Cortex of kidney (tissue), 1 donor: ENCODE measurements around the gene DUSP28.

Source experiments
- DNase-seq: peaks from one replicate; lab custom pipeline; 2025; lab: John Stamatoyannopoulos, UW

The DUSP28 gene

DNA sequence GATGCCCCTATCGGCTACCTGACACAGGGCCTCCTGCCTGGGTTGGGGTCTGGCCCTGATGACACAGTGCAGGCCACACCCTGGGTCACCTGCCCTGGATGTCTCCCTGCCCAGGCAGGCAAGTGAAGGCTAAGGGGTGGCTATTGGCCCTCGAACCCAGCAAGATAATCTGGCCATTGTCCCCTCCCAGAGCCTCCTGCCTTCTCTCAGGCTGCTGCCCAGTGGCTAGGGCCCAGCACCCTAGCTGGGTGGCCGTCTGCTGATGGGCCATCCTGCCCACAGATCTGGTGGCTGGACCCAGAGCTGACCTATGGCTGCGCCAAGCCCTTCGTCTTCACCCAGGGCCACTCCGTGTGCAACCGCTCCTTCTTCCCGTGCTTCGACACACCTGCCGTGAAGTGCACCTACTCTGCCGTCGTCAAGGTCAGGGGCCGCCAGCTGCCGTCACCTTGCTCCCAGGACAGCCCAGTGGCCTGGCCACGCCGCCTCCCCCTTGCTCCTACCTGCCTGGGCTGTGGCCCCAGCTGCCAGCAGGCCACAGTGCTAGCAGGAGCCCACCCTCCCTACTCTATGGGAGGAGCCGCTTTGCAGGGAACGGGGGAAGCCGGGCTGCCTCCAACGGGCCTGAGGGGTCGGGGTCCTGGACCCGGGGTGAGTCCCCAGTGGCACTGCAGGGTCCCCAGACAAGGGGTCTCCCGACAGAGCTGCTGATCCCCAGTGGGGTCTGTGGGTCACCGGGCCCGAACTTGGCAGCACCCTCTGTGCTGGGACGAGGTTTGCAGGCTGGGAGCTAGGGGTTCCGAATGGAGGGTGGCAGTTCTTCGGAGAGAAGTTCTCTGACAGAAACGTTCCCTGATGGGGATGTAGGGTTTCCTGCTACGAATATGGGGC, 12.2 kb downstream of the DUSP28 start:
- DNase-seq, result no peak

DNA sequence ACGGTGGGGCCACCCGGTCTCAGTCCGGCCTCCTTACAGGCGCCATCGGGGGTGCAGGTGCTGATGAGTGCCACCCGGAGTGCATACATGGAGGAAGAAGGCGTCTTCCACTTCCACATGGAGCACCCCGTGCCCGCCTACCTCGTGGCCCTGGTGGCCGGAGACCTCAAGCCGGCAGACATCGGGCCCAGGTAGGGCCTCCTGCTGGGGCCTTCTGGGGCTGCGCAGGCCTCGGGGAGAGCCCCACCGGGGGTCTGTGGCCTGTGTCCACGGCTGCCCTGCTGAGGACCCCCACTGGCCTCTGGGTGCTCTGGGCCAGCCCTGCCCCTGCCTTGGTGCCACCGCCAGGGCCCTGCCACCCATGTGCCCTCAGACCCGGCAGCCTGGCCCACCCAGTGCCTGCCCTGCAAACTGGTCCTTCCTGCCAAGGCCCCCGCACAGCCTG, 12.9 kb downstream of the DUSP28 start:
- no peak for DNase-seq

DNA sequence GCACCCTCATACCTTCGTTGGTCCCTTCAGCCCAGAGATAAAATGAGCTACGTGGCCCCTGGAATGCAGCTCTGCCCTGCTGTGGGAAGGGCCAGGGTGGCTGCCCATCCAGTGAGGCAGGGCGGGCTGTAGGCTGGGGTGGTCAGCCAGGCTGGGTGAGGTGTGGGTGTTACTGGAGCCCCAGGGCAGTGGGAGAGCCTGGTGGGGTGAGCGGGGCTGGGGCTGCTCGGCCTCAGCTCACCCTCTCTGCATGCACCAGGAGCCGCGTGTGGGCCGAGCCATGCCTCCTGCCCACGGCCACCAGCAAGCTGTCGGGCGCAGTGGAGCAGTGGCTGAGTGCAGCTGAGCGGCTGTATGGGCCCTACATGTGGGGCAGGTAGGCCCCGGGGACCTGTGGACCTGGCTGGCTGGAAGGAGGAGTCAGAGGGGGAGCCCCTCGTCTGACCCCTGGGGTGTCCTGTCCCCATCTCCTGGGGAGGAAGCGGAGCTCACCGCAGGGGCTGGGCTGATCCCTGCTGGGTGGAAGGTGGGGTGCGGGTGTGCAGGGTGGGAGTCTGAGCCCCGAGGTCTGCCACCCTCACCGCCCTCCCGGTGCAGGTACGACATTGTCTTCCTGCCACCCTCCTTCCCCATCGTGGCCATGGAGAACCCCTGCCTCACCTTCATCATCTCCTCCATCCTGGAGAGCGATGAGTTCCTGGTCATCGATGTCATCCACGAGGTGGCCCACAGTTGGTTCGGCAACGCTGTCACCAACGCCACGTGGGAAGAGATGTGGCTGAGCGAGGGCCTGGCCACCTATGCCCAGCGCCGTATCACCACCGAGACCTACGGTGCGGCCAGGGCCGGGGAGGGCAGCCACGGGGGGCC, 13.6 kb downstream of the DUSP28 start:
- DNase-seq, result no peak

DNA sequence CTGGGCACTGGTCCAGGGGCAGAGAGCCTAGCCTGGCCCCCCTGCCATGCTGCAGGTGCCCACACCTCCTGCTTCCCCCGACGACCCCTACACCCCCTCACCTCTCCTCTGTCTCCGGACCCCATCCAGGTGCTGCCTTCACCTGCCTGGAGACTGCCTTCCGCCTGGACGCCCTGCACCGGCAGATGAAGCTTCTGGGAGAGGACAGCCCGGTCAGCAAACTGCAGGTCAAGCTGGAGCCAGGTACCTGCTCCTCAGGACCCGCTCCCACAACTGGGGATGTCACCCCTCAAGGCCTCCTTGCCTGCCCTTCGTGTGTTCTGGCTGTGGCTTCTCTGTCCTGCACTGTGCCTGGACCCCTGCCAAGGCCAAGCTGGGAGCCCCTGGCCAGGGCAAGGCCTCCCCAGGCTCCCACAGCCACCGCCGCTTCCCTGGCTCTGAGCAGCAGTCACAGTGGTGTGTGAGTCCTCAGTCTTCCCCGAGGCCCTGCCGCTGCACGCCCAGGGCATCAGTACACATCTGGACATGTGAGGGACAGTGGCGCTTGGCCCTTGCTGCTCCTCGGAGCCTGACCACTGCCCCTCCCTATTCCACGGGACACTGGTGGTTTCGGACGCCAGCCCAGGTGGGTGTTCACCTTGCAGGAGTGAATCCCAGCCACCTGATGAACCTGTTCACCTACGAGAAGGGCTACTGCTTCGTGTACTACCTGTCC, 14.4 kb downstream of the DUSP28 start:
- DNase-seq, result no peak

DNA sequence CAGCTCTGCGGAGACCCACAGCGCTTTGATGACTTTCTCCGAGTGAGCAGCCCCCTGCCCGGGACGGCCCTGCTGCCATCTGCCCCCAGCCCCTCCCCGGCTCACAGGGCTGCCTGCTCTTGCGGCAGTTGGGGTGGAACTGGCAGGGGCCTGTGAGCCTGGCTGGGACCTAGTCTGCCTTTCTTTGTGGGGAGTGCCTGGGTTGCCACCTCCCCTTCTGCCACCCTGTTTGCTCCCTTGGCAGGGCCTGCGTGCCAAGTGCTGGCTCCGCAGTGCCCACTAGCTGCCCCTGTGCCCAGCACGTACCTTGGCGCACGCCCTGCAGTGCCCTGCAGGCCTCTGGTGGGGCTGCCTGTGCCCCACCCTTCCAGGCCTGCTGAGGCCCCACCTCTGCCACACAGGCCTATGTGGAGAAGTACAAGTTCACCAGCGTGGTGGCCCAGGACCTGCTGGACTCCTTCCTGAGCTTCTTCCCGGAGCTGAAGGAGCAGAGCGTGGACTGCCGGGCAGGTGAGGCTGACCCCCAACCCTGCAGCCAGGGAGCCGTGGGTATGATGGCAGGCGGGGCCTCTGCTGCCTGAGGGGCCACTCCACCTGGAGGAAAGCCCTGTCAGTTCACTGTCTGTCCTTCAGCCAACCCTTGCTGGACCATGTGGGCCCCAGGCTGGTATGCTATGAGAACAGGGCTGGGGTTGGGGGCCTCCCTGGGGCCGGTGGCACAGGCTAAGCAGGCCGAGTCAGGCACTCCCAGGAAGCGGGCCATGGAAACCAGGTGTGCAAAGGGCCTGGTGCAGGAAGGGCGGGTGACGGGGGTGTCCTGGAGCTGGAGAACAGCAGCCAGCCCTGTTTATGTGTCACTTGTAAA, 15.2 kb downstream of the DUSP28 start:
- no peak for DNase-seq

DNA sequence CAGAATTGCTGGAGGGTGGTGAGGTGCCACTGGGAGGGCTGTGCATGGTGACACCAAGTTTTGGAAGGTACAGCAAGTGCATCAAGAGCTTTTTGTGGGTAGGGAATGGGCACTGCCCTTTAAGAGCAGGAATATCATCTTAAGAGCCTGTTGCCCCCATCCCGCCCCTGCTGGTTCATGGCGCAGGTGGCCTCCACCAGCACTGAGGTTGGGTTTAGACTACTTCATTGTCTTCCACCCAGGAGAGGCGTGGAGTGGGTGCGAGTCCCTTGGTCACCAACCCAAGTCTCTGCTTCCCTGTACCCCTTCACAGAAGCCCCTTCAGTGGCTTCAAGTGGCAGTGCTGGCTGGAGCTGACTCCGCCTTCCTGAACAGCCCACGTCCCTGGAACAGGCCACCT, 15.9 kb downstream of the DUSP28 start:
- DNase-seq, result no peak

DNA sequence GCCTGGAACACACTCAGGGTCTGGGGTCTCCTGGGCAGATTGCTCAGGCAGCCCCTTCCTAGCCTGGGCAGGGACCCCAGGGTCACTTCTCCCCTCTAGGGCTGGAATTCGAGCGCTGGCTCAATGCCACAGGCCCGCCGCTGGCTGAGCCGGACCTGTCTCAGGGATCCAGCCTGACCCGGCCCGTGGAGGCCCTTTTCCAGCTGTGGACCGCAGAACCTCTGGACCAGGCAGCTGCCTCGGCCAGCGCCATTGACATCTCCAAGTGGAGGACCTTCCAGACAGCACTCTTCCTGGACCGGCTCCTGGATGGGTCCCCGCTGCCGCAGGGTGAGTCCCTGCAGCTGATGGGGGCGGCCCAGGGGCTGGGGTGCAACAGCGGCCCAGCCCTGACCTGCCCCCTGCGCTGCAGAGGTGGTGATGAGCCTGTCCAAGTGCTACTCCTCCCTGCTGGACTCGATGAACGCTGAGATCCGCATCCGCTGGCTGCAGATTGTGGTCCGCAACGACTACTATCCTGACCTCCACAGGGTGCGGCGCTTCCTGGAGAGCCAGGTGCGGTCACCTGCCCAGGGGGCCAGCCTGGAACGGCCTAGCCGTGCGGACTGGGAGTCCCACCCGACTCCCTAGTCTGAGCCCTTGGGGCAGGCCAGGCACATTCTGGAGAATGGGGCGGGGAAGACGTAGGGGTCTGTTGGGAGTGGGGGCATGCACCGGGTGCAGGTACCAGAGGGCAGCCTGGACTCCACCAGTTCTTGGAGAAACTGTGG, 16.5 kb downstream of the DUSP28 start:
- no peak for DNase-seq

DNA sequence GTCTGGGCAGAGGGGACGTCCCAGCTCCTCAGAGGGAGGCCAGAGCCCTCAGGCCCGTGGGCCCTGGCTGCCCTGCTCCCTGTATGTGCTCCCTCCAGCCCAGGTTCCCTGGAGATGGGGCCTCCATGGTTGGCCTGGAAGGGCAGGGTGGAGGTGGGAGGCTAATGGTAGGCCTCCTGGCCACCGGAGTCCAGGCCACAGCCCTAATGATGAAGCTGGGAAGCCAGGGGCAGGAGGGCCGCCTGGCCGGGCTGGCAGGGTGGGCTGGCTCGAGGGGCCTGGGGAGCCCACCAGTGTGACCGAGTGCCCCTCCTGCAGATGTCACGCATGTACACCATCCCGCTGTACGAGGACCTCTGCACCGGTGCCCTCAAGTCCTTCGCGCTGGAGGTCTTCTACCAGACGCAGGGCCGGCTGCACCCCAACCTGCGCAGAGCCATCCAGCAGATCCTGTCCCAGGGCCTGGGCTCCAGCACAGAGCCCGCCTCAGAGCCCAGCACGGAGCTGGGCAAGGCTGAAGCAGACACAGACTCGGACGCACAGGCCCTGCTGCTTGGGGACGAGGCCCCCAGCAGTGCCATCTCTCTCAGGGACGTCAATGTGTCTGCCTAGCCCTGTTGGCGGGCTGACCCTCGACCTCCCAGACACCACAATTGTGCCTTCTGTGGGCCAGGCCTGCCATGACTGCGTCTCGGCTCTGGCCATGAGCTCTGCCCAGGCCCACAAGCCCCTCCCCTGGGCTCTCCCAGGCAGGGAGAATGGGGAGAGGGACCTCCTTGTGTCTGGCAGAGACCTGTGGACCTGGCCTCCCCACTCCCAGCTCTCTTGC, 17.3 kb downstream of the DUSP28 start:
- no peak for DNase-seq

DNA sequence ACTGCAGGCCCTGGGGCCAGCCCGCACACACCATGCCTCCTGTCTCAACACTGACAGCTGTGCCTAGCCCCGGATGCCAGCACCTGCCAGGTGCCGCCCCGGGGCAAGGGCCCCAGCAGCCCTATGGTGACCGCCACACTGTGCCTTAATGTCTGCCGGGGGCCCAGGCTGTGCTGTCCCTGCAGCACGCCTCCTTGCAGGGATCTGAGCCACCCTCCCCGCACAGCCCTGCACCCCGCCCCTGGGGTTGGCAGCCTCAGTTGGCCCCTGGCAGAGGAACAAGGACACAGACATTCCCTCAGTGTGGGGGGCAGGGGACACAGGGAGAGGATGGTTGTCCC, 17.9 kb downstream of the DUSP28 start:
- no peak for DNase-seq

DNA sequence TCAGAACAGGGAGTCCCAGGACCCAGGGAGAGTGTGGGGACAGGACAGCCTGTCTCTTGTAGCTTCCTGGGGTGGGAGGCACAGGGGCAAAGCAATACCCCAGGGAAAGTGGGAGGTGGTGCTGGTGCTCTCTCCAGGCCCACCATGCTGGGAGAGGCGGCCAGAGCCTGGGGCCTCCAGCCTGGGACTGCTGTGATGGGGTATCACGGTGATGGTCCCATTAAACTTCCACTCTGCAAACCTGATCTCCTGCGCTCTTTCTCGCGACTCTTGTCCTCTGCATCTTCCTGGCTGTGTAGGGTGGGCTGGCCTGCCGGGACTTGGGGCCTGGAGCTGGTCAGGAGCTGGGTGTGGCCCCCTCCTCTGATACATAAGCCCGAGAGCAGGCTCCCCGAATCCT, 18.3 kb downstream of the DUSP28 start:
- no peak for DNase-seq

DNA sequence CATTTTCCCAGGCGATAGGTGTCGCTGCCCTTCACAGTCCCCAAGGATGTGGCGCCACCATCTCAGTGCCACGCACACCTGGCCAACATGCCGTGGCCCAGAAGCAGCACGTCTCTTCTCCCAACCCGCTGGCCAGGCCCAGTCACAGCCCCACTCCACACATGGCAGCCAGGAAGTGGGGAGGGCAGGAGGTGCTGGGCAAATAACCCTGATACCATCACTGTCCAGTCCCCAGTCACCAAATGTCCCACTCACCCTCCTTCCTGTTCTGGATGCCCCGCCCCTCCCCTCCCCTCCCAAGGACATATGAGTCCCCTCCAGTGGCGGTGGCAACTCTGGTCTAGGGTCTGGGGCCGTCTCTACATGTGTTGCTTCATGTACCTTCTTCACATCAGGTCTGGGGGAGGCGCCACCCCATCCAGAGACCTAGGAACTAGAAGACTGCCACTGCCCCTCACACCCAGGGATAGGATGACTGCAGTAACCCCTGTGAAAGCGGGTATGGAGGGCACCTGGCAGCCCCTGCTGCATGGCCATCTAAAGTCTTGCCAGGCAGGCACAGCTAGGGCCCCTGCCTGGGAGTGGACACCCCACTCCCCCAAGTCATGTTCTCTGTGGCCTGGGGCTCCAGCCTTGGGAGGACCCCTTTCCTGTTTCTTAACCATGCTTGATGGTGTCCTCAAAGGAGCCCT, 19.1 kb downstream of the DUSP28 start:
- DNase-seq, result no peak

DNA sequence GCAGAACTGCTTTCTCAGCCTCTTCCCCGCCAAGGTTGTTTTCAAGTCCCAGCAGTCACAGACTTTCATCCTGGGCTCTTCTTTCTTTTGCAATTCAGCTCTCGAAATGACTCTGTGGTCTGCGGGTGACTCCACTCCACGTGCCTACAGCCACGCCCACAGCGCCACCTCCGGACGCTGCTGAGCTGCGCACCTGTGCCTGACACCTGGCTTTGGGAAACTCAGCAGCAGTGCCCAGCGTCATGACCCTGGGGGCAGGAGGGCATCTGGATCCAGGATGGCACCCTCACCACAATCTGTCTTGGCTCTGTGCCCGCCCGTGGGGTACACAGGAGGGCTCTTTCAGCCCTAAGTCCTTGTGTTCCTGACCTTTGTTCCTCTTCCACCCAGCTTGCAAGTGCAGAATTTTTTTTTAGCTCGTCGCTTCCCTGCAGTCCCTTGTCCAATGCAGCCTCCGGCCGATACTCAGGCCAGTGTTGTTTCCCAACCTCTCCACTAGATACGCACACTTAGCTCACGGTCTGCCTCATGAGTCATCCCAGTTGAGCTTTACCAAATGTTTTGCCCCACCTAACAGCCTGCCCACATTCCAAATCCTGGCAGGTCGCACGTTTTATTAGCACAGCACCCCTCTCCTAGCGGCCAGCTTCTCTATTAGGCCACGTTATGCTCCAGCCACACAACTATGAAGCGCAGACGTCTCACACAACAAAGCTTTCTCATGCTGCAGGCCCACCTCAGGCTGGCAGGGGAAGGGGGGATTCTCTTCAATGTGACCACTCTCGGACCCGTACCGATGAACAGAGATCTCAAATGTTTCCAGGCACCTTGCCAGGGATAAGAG, 19.8 kb downstream of the DUSP28 start:
- no peak for DNase-seq

DNA sequence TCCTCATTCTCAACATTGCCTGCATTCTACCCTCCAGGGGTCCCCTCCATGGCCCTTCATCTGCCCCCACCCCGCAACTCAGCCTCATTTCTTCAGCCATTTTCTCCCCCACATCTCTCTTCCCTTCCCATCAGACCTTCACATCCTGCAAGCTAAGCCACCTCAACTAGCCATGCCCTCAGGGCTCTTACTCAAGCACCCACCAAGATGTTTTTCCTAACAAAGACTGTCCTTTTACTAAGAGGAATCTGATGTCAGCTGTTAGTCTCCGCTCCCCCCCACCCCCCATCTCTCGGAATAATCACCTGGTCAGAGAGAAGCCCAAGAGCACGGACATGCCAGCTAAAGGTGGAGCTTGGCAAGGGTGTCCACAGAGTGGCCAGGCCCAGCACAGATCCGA, 21.7 kb downstream of the DUSP28 start:
- DNase-seq, result no peak

DNA sequence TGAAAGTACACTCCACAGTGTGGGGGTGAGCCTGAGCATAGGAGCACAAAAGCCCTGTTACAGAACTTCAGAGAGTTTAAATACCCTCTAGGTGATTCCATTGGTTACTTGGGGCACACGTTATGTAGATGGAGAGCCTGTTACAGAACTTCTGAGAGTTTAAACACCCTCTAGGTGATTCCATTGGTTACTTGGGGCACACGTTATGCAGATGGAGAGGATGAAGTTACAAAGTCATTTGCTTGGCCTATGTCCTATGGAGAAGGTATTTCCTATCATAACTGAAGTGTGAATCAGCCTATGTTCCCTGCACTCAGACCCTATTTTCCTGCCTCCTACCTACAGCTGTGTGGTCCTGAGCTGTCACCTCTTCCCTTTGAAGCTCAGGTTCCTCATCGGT, 22.6 kb downstream of the DUSP28 start:
- DNase-seq, result no peak

DNA sequence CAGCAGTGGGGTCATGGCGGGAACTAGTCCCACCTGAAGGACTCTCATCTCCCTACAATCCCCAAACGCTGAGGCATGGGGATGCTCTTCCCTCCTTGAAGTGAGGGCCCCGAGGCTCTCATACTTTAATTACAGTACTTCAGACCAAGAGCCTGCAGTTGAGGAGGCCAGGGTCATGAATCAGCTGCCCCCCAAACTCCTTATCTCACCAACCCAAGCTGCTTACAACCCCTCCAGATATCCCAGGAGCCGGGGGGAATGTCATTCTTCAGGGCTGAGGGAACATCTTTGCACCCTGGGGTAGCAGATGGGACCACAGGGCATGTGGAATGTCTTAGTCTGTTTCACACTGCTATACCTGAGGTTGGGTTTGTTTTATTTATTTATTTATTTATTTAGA, 23.6 kb downstream of the DUSP28 start:
- no peak for DNase-seq

DNA sequence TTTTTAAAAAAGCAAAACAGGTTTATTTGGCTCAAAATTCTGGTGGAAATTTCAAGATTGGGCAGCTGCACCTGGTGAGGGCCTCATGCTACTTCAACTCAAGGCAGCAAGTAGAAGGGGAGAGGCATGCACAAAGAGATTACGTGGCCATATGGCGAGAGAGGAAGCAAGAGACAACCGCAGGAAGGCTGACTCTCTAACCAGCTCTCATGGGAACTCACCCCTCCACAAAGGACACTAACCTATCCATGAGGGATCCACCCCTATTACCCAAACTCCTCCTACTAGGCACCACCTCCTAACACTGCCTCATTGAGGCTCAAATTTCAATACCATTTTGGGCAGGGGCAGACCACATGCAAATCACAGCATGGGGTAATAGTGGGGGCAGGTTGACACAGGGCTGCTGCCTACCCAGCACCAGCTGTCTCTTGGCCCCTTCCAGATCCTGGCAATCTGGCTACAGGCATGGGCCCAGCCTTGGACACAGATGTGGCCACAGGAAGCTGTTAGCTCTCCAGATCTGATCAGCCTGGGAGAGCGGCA, 24.4 kb downstream of the DUSP28 start:
- no peak for DNase-seq

DNA sequence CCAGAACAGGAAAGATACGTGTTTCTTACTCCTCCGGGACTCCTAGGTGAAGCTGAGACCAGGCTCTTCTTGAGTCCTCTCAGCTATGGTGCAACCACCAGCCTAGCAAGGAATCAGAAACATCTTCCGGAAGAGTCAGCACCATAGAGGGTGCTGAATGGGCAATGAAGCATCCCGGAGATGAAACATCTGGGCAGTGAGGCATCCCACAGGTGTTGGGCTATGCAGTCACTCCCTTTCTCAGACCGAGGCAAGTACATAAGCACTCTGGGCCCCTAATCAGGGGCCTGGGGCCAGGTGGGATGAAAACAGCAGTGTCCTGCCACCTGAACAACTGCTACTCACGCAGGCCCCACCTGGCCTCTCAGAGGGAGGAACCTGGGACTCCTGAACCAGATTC, 24.9 kb downstream of the DUSP28 start:
- DNase-seq, result no peak

DNA sequence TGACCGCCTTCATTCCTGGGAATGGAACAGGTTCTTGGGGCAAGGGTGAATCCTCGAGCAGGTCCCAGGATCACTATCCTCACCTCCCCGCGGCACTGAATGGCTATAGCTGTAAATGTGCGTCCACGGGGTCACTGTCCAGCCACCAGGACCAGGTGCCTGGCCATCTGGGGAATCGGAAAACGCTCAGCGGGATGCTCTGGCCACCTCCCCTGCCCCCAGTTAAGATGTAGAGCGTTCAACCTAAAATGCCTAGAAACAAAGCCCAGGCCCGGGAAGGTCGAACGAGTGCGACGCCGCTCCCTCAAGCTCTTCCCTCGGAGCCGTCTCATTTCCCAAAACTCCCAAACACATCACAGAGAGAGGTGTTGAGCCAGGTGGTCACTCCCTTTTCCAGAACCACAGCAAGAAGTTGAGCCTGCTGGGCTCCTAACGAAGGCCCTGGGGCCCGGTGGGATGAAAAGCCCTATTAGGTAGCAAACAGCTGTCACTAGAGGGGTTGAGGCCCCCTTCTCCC, 25.6 kb downstream of the DUSP28 start:
- DNase-seq, result no peak
